Glutamatergic neuron (in vitro differentiated cells): ENCODE measurements around the gene DOCK2. TPM values are rescaled to one million over a fixed set of nuclear protein-coding genes. Genes with fewer than 3 reads are reported as not detected.

Experiments
- DNase-seq: peaks from one replicate; pipeline ENCODE4 v3.0.0; 2022
- H3K27ac Mint-ChIP-seq: one replicate; pipeline ENCODE4 v1.8.0; 2020; ENCODE audit warnings: mild to moderate bottlenecking, mixed read lengths, inconsistent platforms; ENCODE audit not compliant: unreplicated experiment
- H3K27me3 Mint-ChIP-seq: one replicate; pipeline ENCODE4 v1.8.0; 2020; ENCODE audit warnings: mild to moderate bottlenecking, moderate library complexity, mixed read lengths, inconsistent platforms; ENCODE audit not compliant: unreplicated experiment
- H3K36me3 Mint-ChIP-seq: one replicate; pipeline ENCODE4 v1.8.0; 2020; ENCODE audit warnings: mild to moderate bottlenecking, mixed read lengths, inconsistent platforms; ENCODE audit not compliant: unreplicated experiment
- H3K4me1 Mint-ChIP-seq: one replicate; pipeline ENCODE4 v1.8.0; 2020; ENCODE audit warnings: mild to moderate bottlenecking, low read depth, mixed read lengths, inconsistent platforms; ENCODE audit not compliant: unreplicated experiment
- H3K4me3 Mint-ChIP-seq: one replicate; pipeline ENCODE4 v1.8.0; 2020; ENCODE audit warnings: mild to moderate bottlenecking, mixed read lengths, inconsistent platforms; ENCODE audit not compliant: unreplicated experiment
- H3K9me3 Mint-ChIP-seq: one replicate; pipeline ENCODE4 v1.8.0; 2020; ENCODE audit warnings: mild to moderate bottlenecking, moderate library complexity, mixed read lengths, inconsistent platforms; ENCODE audit not compliant: unreplicated experiment
- CTCF ChIP-seq: fragments of 200-600 bp; sonication (generic); IDR thresholded peaks from one replicate; pipeline ENCODE4 v1.5.0; 2021; ENCODE audit not compliant: partially characterized antibody, unreplicated experiment
- total RNA-seq: library from RNA; stranded (reverse); fragmentation: NEBNext Ultra II Directional; extraction: Animal tissue kit (Norgen Biotek cat#: 25700); gene quantifications from one replicate; pipeline ENCODE4 v1.2.1, GENCODE V29; 2021; ENCODE audit not compliant: unreplicated experiment

DOCK2 gene
- total RNA-seq, 1 donor from 2014 or later, result 0.66 TPM

DNA sequence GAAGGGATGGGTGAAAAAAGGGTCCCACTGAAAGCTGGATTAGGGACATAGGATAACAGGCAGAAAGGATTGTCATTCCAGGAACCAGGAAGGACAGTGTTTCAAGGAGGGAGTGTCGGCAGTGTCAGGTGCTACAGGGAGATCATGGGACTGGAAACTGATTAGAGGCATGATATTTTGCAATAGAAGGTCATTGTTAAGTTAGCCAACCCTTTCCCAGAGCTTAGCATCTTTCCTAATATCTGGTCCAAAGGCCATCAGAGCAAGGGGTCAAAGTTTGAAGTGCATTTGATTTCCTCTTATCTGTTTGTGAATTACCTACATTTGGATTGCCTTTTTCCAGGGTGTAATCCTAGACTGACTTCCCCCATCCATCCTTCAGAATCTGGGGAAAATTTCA lies 91.3 kb downstream of the DOCK2 start:
- H3K27ac Mint-ChIP-seq, result no peak overlapping the region
- no peaks in the 10 kb centered on the region for H3K4me1 Mint-ChIP-seq
- TF ChIP-seq CTCF, result no peak
- no peaks in the 10 kb centered on the region for H3K27me3 Mint-ChIP-seq
- peaks cover 3% of the 10 kb centered on the region for H3K36me3 Mint-ChIP-seq
- no peak for DNase-seq
- H3K9me3 Mint-ChIP-seq, result peaks cover 2% of the 10 kb centered on the region
- H3K4me3 Mint-ChIP-seq, result no peak overlapping the region

DNA sequence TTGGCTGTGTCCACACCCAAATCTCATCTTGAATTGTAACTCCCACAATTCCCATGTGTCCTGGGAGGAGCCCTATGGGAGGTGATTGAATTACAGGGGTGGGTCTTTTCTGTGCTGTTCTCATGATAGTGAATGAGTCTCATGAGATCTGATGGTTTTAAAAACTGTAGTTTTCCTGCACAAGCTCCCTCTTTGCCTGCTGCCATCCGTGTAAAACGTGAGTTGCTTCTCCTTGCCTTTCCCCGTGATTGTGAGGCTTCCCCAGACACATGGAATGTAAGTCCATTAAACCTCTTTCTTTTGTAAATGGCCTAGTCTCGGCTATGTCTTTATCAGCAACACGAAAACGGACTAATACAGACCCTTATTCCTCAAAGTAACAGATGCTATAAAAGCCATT lies 94.1 kb downstream of the DOCK2 start:
- Mint-ChIP-seq H3K27ac (no peak overlapping the region), H3K4me3 (no peak overlapping the region), H3K27me3 (no peaks in the 10 kb centered on the region), H3K36me3 (peaks cover 3% of the 10 kb centered on the region), H3K9me3 (peaks cover 5% of the 10 kb centered on the region), H3K4me1 (no peaks in the 10 kb centered on the region)
- no peak for DNase-seq
- TF ChIP-seq CTCF, result no peak

DNA sequence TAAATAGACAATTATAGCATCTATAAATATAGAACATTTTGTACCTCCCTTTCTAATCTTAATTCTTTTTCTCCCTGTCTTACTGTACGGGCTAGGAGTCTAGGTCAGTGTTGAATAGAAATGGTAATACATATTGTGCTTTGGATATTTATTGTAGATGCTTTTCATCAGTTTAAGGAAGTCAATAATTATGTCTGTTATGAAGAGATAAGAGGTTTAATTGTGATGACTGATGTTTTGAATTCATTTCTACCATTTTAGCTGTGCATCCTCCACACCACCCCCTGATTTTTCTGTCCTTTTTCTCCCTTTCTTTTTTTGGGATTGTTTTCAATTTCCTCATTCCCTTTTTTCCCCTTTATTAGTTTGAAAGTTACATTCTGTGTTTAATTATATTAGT lies 95.8 kb downstream of the DOCK2 start:
- Mint-ChIP-seq H3K4me1 (no peaks in the 10 kb centered on the region), H3K27me3 (no peaks in the 10 kb centered on the region)
- no peak for TF ChIP-seq CTCF

GRCh38 chr5:169735913-169736312 lies 98.8 kb downstream of the DOCK2 start:
- Mint-ChIP-seq H3K4me1 (no peaks in the 10 kb centered on the region), H3K4me3 (no peak overlapping the region), H3K9me3 (peaks cover 5% of the 10 kb centered on the region), H3K36me3 (peaks cover 3% of the 10 kb centered on the region), H3K27ac (no peak overlapping the region), H3K27me3 (no peaks in the 10 kb centered on the region)
- DNase-seq, result no peak
- TF ChIP-seq CTCF, result no peak

More for the DNA sequence above, 95.8 kb downstream of the DOCK2 start:
- H3K36me3 Mint-ChIP-seq, result peaks cover 3% of the 10 kb centered on the region
- DNase-seq, result no peak
- no peak overlapping the region for H3K4me3 Mint-ChIP-seq
- H3K9me3 Mint-ChIP-seq, result peaks cover 5% of the 10 kb centered on the region
- no peak overlapping the region for H3K27ac Mint-ChIP-seq

DNA sequence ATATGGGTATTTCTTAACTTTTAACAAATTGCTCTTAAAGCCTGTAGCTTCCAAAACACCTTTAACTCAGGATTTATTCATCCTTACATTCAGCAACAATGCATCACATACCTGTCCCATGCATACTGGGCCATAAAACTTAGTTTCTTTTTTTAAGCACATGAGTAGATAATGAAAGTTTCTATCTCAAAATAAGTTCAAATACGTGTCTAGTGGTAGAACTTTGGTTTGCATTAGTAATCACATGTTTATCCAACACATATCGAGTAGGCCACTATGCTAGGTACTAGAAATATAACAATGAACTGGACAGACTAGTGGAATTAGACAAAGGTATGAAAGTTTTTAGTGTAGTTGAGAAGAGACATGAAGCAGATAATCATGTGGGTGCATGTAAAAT lies 99.6 kb downstream of the DOCK2 start:
- no peak for DNase-seq
- Mint-ChIP-seq H3K27ac (no peak overlapping the region), H3K27me3 (no peaks in the 10 kb centered on the region), H3K9me3 (peaks cover 3% of the 10 kb centered on the region), H3K36me3 (peaks cover 3% of the 10 kb centered on the region), H3K4me1 (peaks cover 4% of the 10 kb centered on the region), H3K4me3 (no peak overlapping the region)
- no peak for TF ChIP-seq CTCF
